Fibroblast of pulmonary artery (primary cell): Measurements from ENCODE around the gene LIMS1.

Experiments
- DNase-seq: peaks from one replicate; pipeline ENCODE4 v3.0.0-alpha.2; 2010; ENCODE audit warnings: low read depth
- H3K4me3 ChIP-seq: replicated peaks from 2 replicates; pipeline ENCODE4 v1.5.1; 2011; ENCODE audit warnings: low read depth, mild to moderate bottlenecking, control low read depth, low read length, moderate library complexity
- TF ChIP-seq, protein P1 (sequence below): IDR thresholded peaks from 2 replicates; pipeline ENCODE4 v1.5.1; 2011; ENCODE audit warnings: mild to moderate bottlenecking, control low read depth, low read length, inconsistent platforms; ENCODE audit errors: missing control alignments

The LIMS1 gene

DNA sequence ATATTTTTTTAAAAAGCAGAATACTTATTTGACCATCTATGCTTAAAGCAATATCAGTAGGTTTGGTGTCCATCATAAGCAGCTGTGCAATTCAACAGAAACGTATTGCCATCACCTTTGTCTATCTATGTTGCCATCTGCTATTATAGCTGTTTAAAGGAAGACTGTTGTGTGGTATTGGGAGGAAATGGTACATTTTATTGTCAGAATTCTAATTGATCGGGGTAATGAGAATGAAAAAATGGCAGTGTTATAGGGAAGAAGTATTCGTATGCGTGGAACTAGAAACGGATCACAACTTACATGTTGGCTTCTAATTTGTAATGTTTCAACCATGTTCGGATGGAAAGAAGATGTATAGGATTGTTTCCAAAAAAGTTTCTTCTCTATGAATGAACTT is 94.7 kb downstream of the LIMS1 start:
- no peak for DNase-seq
- no peak overlapping the region for H3K4me3 ChIP-seq
- TF ChIP-seq, protein P1, sequence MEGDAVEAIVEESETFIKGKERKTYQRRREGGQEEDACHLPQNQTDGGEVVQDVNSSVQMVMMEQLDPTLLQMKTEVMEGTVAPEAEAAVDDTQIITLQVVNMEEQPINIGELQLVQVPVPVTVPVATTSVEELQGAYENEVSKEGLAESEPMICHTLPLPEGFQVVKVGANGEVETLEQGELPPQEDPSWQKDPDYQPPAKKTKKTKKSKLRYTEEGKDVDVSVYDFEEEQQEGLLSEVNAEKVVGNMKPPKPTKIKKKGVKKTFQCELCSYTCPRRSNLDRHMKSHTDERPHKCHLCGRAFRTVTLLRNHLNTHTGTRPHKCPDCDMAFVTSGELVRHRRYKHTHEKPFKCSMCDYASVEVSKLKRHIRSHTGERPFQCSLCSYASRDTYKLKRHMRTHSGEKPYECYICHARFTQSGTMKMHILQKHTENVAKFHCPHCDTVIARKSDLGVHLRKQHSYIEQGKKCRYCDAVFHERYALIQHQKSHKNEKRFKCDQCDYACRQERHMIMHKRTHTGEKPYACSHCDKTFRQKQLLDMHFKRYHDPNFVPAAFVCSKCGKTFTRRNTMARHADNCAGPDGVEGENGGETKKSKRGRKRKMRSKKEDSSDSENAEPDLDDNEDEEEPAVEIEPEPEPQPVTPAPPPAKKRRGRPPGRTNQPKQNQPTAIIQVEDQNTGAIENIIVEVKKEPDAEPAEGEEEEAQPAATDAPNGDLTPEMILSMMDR, result no peak

DNA sequence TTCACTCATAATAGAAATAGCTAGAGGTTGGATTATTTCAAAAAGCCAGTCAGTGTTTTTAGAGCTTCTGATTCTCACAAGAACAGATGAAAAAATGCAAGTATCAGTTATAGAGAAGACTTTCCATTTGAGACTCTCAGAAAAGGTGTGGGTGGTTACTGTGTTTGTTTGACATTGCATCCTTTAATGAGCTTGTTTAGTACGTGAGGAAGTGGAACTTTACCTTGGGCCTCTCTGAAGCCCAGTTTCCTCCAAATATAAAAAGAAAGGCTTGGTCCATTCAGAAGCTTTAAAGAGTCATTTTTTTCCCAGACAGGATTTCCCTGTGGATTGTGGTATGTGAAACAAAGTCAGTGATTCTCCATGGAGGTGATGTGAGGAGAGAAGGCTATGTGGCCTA is 95.1 kb downstream of the LIMS1 start:
- no peak for DNase-seq

DNA sequence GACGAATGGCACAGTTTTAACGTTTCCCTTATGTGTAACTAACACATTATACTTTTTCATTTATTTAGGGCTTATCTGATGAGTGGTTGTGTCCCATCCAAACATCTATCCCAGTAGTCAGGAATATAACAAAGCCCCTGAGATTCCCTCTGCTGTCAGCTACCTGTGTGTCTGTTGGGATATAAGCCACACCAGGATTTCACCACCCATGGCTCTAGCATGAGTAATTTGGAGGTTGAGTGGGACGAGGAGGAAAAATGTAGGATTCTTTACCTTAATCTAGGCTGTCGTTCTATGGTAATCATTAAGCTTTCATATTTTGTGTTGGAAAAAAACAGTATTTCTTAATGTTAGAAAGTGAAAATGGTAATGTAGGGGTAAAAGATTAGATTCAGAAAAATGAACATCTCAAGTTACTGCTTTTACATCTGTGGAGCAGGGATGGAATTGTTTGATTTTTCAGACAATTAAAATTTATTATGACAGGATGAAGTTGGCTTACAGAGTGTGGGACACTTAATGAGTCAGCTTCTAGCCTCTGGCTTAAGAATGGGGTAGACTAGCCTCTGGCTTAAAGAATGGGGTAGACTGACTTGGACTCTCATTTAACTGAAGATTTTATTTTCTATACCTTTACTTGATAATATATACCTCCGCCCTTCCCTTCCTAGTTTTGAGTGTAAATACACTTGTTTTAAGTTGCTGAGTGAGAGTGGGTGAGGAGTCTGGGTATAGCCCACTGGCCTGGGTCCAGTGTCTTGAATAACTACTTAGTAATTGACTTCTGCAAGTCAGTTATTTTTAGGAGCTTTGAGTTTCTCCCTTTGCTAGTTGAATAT is 96.5 kb downstream of the LIMS1 start:
- TF ChIP-seq, protein P1, result no peak
- DNase-seq, result no peak
- H3K4me3 ChIP-seq, result no peak overlapping the region

More for the DNA sequence above, 95.1 kb downstream of the LIMS1 start:
- H3K4me3 ChIP-seq, result no peak overlapping the region
- TF ChIP-seq, protein P1, result no peak

DNA sequence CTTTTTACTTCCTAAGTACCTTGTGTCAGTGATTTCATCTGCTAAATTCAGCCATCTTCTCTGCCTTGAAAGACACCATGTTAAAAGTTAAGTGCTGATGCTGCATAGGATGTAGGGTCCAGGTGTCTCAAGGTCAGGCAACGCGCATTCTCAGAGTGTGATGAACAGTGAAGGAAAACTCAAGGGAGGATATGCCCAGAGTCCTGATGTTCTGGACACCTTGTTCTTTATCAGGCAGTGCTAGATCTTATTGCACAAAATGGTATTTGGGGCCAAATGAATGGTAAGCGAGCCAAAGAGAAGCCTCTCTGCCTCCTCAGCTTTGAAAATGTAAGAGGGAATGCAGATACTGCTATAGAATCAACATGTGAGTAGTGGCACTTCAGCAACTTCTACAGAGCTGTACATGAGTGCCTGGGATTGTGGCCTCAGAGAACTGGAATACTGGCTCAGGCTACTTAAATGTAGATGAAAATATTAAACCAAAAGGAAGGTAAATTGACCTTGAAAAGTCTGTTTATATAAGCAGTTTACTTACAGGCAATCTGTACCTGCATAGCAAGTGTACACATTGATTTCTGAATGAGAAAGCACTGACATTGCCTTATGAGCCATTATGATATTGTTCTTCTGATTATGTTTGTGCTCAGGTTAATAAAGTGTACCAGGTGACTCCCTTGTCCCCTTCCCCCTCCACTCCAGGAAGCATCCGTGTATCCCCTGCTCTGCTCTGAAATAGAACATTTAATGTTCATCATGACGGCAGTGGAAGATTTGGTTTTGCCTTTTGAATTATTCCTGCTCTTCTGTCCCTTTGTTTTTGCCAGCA is 98.3 kb downstream of the LIMS1 start:
- H3K4me3 ChIP-seq, result no peak overlapping the region
- TF ChIP-seq, protein P1, result no peak
- DNase-seq, result no peak

DNA sequence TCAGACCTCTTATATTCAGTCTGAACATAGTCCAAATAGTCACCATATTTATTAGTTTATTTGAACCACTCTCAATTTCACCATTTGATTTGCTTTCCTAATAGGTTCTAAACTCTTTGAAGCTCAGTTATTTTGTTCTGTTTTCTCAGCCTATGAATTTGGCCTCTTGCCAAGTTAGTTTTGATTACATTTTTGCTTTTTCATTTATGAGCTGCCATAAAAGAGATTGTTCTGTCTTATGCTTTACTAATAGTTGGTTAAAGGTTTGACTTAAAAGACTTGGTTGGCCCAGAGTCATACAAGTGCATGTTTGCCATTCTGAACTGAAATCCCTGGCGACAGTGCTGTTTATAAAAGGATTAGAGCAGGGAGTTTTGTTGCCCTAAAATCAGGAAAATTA is 99.1 kb downstream of the LIMS1 start:
- TF ChIP-seq, protein P1, result no peak
- H3K4me3 ChIP-seq, result no peak overlapping the region
- no peak for DNase-seq

DNA sequence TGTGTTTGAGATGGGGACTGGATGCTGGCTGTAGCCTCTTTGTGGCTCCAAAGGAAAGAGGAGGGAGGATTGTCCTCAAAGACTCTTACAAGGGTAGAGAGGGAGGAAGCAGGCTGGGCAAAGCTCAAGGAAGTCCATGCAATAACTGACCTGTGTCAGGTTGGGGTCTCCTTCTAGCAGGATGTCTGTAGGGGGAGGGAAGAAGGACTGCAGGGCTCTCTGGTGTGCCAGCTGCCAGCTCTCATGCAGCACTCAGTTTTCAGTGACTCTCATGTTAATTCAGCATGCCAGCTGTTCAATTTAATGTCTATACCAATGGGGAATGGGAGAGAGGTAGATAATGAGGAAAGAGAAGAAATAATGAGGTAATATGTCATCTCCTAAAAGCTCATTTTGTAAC is 99.7 kb downstream of the LIMS1 start:
- DNase-seq, result no peak
- no peak overlapping the region for H3K4me3 ChIP-seq
- TF ChIP-seq, protein P1, result no peak
